GM19238 (cell line): ENCODE measurements around the gene ITIH5.

Experiments
- DNase-seq: peaks from one replicate; pipeline ENCODE4 v3.0.0; 2011; ENCODE audit warnings: low spot score; ENCODE audit not compliant: insufficient read length

Gene ITIH5

DNA sequence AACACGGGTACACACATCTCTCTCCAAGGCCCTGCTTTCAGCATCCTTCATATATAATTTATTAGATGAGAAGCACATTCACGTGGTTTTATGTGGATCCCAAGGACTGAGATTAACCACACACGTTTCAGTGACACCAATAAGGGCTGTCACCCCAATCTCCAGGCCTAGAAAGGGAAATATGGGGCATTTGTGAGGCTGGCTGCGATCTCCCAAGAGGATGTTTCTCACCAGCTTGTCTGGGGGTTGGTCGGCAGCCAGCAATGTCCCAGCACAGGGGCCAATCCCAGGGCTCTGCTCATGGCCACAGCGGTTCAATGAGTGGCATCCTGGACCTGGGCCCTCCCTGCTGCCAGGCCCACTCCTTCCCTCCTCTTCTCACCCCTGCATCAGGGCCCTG, 115.5 kb downstream of the ITIH5 start:
- DNase-seq = no peak

DNA sequence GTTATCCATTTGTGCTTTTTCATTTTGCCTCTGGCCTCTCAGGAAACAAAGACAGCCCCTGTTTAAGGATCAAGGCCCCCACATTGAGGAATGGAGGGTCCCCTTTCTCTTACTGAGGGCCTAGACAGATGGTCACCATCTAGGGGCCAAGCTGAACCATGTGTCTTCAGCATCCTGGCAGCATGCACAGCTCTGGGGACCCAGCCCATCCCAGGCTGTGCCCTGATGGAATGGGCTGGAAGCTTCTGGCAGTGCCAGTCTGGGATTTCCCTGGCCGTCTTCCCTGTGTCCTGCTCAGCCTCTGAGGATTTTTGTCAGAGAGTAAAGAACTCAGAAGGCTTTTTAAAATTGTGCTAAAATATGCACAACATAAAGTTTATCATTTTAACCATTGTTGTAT, 116.8 kb downstream of the ITIH5 start:
- DNase-seq = no peak

DNA sequence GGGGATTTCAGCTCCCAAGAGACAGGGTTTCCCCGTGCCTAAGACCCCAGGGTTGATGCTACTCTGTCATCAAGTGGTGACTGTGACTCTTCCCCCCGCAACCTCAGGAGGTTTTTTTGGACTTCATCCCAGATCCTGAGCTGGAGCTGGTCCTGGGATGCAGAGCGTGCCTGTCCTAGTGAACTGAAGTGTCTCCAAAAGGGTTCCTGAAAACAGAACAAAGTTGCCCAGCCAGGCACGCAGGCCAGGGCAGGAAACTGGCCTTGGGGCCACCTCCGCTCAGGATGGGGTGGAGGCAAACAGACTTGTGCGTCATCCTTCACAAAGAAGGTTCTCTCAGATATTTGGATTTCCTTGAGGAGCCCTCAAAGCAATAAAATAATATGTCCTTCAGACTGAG, 118.9 kb downstream of the ITIH5 start:
- DNase-seq = no peak

DNA sequence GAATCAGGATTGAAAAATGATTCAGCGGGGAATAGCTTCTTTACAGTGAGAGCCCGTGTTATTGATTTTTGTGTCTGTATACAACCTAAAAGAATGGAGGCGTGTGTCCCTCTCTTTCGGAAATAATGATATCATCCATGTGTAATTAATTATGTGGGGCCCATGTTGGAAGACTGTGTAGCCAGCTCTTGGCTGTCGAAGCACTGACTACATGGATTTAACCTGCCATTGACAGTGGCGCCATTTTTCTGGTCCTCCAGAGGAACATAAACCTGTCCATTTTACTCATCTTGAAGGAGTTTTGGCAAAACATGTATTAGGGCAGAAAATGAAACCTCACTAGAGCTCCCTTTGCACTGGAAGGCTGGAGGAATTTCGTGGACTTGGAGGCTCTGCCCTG, 119.6 kb downstream of the ITIH5 start:
- no peak for DNase-seq

DNA sequence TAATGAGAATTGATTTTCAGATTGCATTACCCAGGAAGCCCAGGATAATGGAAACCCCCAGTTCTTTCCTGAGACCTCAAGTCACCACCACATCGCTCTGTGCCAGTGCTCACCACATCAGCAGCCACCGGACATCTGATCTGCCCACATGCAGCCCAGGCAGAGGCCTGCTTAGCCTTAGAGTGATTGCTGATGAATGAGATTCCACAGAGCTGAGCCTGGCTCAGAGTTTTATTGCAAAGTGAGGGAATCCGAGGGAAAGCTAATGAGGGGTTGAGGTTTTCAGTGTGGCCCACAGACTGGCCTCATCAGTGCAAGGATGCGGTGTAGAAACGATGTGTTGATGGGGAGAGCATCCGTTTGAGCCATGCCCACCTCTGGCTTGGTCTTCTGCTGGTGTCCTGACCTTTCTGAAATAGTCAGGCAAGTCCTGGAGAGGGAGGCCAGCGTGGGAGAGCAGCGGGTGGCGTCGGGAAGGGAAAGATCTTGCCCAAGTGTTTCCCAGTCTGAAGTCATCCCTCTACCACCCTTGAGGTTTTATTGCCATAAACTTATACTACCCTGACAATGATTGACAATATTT, 120.3 kb downstream of the ITIH5 start:
- DNase-seq = no peak

DNA sequence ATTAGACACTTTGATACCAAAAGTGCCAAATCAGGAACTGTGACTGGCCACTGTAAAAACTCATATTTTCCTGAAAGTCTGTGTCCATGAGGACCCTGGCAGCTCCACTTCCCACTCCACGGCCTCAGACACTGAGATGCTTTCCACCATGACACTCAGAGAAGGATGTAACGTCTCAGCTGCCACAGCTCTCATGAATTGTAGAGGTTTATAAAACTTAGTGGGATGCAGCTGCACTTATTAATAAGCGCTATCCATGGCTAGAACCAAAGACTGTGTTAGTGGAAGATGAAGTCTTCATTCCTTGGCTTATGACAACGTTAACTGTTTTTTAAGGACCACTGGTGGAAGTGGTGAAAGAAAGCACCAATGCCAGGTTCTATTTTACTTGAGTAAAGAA, 121.0 kb downstream of the ITIH5 start:
- DNase-seq = no peak

DNA sequence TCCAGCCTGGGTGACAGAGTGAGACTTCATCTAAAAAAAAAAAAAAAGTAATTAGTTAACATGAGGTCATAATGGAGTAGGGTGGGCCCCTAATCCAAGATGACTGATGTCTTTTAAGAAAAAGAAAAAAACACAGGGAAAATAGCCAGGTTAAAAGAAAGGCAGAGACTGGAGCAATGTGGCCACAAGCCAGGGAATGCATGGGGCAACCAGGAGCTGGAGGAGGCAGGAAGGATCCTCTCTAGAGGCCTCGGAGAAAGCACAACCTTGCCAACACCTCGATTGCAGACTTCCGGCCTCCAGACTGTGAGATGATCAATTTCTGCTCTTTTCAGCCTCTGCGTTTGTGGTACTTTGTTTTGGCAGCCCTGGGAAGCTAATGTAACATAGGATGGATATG, 121.5 kb downstream of the ITIH5 start:
- no peak for DNase-seq

DNA sequence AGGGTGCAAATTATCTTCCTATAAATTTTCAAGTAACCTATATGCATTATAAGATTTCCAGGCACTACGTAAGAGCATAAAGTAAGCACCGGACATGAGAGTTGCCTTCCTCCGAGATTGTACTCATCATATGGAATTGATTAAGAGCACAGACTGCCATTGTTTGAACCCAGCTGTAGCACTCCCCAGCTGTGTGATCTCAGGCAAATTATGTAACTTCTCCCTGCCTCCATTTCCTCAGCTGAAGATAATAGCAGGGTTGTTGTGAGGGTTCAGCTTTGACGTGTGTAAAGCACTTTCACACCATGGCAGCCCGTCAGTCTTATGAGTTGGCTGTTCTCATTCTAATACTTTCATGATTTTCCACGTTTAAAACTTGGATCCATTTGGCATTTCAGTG, 122.6 kb downstream of the ITIH5 start:
- DNase-seq = no peak

DNA sequence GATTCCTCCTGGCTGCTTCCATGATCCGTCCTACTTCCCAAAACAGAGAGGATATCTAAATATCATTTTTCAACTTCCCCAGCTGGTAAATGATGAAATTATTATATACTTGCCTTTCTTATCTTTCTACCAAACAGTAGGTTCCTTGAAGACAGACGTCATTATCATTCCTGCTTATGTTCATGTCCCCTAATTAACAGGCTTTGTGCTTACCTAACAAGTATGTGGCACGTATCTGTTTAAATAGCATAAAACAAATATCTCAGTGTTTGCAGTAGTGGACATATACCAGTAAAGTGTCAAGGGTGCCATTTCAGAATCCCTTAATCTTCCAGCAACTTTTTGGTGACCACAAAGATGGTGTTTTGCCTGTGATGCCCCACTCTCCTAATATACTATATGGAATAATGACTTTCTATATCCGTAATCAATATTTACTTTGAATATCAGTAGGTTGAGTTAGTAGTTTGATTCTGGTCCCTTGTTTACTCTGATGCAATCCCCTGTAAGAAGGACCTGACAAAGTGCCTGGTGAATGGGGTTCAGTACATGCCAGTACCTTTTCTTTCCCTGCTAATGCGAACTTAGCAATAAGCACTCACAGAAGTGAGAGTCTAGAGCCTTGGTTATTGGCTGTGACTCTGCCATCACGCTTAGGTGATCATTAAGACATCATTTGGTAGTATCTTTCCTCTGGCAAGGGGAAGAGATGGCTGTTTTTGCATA, 124.4 kb downstream of the ITIH5 start:
- no peak for DNase-seq

DNA sequence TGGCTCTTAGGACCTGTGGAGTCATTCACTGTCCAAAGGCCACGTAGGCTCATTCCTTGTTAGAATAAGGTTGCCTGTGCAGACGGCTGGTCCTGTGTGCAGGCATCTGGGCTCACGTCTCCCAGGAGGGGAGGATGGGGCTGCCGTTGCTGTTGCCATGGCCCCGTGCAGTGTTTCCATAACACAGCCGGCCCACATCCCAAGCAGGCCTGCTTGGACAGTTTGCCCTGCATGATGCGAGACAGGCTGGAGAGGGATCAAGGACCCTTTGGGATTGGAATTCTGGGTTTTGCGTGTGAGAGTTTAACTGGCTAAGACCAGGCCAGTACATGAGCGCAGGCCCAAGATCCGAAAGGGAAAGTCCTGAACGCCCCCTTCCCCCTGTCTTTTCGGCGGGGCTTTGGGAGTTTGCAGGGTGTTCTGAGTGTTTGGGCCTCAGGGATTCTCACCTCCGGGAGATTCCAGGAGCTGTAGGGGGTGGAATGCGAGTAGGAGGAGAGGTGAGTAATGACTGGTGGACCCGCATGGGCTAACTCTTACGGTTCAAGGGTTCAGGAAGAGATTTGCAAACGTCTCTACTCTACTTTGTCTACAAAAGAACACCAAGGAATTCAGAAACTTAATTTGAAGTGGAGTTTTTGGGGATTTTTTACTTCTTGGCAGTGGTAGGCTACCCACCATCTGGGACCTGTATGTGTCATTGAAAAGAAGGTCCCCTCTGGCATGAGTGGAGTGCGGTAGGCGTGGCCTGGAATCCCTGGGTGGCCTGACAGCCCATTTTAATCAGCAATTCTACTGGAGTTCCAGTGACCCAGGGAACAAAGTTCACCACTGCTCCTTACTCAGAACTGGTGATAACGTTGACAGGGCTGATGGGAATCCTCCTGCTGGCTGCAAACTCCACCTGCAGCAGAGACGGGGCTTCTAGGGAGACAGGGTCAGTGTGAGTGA, 125.4 kb downstream of the ITIH5 start:
- DNase-seq = no peak

DNA sequence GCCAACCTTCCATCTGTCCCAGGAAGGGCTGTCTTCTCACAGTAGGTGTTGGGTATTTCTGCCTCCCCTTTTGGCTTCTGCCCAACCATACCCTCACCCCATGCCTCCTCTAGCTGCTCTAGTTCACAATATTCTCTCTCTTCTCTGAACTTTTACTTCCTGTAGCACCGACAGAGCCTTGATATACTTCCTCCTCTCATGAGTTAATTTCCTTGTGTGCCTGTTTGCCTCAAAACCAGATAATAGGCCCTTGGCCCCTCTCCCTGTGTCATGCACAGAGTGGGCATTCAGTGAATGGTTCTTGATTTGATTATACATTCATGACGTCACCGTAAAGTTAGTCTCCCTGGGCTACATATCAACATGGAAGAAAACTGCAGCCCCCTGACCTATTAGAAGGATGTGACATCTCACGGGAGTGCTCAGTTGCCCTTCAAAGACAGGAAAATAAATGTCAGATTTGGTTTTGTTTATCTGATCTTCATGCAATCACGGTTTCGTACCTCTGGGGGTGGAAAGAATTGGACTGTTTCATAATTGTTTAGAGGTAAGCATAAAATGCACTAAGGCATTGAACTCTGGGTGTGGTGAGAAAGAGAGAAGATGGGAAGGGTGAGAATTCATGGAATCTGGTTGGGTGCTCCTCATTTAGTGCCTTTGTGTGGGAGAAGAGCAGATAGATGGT, 127.7 kb downstream of the ITIH5 start:
- no peak for DNase-seq

DNA sequence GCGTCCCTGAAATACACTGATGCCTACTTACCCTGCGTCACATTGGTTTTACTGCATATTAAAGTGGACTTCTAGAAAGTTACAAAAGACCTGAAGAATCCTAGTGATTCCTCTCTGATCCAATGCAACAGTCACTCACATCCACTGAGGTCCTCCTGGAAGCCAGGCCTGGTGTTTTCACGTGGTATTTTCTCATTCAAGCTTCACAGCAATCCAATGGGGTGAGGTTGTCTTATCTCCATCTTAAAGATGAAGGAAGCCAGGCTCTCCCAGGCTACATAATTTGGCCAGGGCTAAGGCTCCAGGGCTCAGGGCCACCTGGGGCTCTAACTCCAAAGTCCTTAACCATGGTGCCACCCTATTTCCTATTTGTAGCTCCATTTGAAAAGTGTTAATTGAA, 129.6 kb downstream of the ITIH5 start:
- DNase-seq = no peak

DNA sequence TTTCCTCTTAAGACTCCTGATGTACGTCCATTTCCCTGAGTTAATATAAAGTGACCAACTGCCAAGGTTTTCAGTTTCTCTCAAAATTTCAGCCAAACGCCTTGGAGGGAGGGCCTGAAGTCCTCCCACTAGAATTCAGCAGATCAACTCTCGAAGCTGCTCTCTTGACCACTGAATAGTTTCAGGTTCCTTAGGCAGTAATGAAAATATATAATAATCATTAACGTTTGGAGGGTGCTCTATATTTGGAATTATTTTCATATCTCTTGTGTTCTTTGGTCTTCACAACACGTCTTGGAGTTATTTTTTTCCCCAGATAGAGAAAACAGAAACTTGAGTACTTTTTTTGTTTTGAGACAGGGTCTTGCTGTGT, 132.3 kb downstream of the ITIH5 start:
- no peak for DNase-seq

DNA sequence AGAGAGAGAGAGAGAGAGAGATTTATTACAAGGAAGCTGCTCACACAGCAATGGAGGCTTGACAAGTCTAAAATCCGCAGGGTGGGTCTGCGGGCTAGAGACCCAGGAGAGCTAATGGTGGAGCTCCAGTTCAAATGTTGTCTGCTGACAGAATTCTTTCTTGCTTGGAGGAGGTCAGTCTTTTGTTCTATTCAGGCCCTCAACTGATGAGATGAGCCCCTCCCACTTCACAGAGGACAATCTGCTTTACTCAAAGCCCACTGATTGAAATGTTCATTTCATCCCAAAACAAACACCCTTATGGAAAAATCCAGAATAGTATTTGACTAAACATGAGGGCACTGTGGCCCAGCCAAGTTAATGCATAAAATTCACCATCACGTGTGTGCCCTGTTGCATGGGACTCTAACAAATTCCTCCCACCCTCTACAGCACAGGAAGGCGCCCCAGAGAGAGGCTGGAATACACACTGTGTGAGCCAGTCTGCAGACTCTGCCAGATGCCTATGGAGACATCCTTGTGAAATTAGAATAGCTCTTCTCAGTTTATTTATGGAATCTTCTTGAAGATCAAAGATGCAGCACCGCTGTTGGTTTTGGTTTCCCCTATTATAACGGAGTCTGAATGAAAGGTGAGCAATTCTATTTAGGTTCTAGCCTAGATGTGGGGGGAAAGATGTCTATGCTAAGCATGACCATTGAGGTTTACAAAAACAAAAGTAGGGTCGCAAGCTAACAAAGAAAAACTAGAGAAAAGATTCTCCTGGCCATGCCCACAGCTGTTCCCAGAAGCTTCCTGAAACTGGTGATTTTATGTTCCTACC, 132.9 kb downstream of the ITIH5 start:
- DNase-seq = no peak

DNA sequence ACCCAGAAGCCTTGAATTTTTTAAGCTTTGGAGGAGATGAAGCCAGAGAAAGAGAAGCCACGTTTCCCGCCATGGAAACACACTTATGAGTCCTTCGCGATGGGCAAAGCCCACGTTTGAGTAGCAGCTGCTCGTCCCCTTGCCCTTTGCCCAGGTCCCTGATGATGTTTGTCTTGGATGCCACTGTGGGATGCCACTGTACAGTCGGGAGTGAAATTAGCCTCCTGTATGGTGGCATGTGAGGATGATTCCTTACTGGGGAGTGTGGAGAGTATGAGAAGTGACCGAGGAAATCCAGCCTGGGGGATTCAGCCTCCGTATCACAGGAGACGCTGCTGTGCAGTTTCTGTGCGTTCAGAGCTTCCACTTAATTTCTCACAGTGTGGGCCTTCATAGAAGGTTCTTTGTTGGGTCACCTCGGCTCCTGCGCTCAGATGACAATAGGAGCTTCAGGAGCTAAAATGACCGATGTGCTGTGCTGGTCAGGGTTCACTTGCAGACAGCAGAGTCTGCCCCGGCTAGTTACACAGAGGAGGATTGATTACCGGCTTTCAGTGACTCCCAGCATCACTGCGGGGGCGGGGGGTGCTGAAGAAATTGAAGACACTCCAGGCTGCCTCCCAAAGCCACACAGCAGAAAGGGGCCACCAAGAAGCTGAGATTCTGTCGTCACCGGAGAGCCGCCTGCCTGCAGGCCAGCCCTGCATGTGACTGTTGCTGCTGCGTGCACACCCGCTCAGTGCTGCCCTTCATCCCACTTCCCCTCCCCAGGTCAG, 133.9 kb downstream of the ITIH5 start:
- no peak for DNase-seq

DNA sequence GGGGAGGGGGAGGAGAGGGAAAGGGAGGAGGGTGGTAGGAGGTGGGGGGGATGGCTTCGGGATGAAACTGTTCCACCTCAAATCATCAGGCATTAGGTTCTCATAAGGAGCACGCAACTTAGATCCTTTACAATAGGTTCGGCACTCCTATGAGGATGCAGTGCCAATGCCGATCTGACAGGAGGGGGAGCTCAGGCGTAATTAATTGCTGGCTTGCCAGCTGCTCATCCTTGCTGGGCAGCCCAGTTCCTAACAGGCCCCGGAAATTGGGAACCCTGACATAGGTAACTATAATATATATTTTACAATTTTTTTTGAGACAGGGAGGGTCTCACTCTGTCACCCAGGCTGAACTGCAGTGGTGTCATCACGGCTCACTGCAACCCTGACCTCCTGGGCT, 137.1 kb downstream of the ITIH5 start:
- DNase-seq = no peak

DNA sequence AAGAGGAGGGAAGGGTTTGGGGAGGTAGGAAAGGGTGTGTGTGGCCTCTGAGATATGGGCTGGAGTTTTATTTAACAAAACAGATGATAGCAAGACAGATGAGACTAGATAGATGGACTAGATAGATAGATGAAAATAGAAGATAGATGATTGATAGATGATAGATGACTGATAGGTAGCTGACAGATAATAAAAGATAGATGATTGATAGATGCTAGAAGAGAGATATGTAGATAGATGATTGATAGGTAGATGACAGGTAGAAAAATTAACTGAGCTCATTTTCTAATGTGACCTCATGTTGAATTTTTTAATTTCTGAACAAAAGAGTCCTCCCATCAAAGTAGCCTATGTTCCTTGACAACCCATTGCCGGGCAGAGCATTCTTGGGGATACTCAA, 139.3 kb downstream of the ITIH5 start:
- DNase-seq = no peak

DNA sequence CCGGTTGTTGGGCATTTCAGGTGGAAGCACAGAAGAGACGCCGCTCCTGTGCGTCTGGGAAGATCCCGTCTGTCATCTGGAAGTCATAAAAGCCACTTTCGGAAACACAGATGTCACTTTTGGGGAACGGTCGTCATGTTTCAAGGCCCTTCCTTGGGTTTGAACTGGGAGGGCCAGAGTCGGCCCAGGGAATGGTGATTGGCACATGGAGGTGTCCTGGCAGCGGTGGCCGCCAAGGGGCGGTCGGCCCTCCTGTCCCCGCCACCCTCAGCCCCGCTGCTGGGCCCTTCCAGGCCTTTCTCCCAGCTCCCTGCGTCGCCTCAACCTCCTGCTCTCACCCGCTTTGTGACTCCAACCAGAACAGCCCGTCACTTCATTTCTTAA, 140.8 kb downstream of the ITIH5 start:
- DNase-seq = no peak

DNA sequence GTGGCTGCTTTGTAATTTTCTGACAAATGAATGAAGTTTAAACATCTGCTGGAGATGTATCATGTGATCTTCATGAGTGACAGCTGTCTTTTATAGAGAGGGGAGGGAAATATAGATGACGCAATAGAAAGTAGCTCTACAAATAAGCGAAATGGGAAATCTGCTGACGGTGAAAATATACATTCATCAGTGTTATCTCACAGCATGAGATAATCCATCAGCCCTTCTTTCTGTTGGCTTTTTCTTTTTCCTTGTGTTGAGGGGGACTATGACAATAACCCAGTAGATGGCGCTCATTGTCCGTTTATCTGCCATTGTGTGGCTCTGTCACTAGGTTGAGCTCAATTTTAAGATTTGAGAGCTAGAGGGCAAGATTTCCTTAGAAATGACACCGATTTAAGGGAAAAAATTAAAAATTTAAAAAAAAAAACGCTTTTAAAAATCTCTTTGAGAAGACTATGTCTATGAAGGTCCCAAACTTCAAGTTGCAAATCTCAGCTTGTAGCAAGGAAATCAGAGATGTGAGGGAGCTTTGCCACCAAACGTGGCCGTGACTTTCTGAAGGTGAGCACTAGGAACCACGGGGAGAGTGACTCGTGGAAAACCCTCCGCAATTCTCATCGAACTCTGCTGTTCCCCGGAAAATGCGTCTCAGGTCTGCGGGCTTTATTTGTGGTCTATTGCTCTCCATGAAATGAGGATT, 141.3 kb downstream of the ITIH5 start:
- DNase-seq = peak; percentile 53

DNA sequence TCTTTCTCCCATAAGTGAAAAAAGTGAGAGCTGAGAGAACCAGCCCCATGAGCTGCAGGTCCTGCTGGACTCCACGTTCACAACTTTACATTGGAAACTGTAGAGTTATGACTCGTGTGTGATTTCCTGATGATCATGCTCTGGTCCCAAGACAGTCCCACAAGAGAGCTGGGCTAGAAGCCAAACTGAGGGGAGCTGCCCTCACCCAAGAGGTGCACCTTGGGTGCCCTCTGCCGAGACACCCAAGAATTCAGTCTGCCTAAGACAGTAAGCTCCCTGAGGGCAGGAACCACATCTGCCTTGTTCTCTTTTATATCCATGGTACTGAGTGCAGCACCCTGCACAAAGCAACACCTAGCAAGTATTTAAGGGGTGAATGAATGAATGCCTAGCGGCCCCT, 143.1 kb downstream of the ITIH5 start:
- no peak for DNase-seq
